Upper lobe of left lung (tissue), 6 donors: Measurements from ENCODE around the gene MEGF9. TPM values are rescaled to one million over a fixed set of nuclear protein-coding genes. Genes with fewer than 3 reads are reported as not detected.

Source experiments
- ATAC-seq, 2 donors: fragments of 200-7000 bp; cut with Tn5 transposase; one replicate each; pipeline ENCODE4 v1.9.1; 2022; ENCODE audit warnings: mild to moderate bottlenecking in 2 of 2, moderate library complexity in 2 of 2; ENCODE audit not compliant: low FRiP score in 2 of 2
- DNase-seq, 2 donors: peaks; one replicate each; pipeline ENCODE4 v3.0.0-alpha.2; 2019 to 2020
- H3K27ac ChIP-seq, 4 donors: fragments of 200-600 bp; sonication (generic); one replicate each; pipeline ENCODE4 v1.5.1; 2016 to 2019
- H3K27me3 ChIP-seq, 4 donors: fragments of 200-600 bp; sonication (generic); one replicate each; pipeline ENCODE4 v1.5.1; 2017 to 2019
- H3K36me3 ChIP-seq, 4 donors: fragments of 200-600 bp; sonication (generic); one replicate each; pipeline ENCODE4 v1.5.1; 2016 to 2019
- H3K4me1 ChIP-seq, 4 donors: fragments of 200-600 bp; sonication (generic); one replicate each; pipeline ENCODE4 v1.5.1; 2018 to 2019
- H3K4me3 ChIP-seq, 4 donors: fragments of 200-600 bp; sonication (generic); one replicate each; pipeline ENCODE4 v1.5.1; 2017 to 2019; ENCODE audit warnings: mild to moderate bottlenecking in 2 of 4, moderate library complexity in 1 of 4
- H3K9me3 ChIP-seq, 4 donors: fragments of 200-600 bp; sonication (generic); one replicate each; pipeline ENCODE4 v1.5.1; 2018 to 2019
- CTCF ChIP-seq, 6 experiments: fragments of 450-650 bp in 4 of 6; fragments of 200-600 bp in 2 of 6; sonication (generic) in 2 of 6; IDR thresholded peaks; one replicate each; pipeline ENCODE4 v1.5.1; 2016 to 2019; ENCODE audit warnings: antibody characterized with exemption in 6 of 6
- EP300 ChIP-seq, 4 donors: sonication (generic); formaldehyde crosslinking; IDR thresholded peaks; one replicate each; pipeline ENCODE4 v1.5.1; 2017; ENCODE audit warnings: antibody characterized with exemption in 4 of 4, control low read depth in 2 of 4
- POLR2A ChIP-seq, 4 donors: fragments of 450-650 bp; IDR thresholded peaks; one replicate each; pipeline ENCODE4 v1.5.1; 2016 to 2017; ENCODE audit warnings: antibody characterized with exemption in 4 of 4, mild to moderate bottlenecking in 2 of 4
- POLR2AphosphoS5 ChIP-seq, 2 donors: sonication (generic); formaldehyde crosslinking; IDR thresholded peaks; one replicate each; pipeline ENCODE4 v1.5.1; 2017; ENCODE audit warnings: antibody characterized with exemption in 2 of 2
- WGBS, 2 donors: methylation state at CpG; one replicate each; pipeline ENCODE4 v1.1.5; 2017 to 2018; 5-methylcytosine and 5-hydroxymethylcytosine counted together
- total RNA-seq, 6 donors: library from RNA; depleted of rRNA in 4 of 6; stranded (reverse); fragments of >200 nt in 4 of 6; gene quantifications; one replicate each; pipeline versions ENCODE4 v1.1.0 to v1.2.1, GENCODE V29; 2016 to 2021
- donor health status: DM: no; HTN: no; CAD: no; lungs with moderate emphysema.
- donor health status: DM: no; HTN: yes; CAD: no; lungs with severe emphysema.

MEGF9 gene
- total RNA-seq, 6 donors from 2014 or later: 30.4 to 130 (median 71.0) TPM

- Histone ChIP-seq H3K4me1 (peaks cover 0 to 11% (median under 1%) of the 10 kb centered on the region in 4 donors), H3K4me3 (no peak overlapping the region), H3K27ac (no peak overlapping the region), H3K9me3 (no peaks in the 10 kb centered on the region), H3K36me3 (peaks cover 27 to 45% (median 30%) of the 10 kb centered on the region in 4 donors), H3K27me3 (no peaks in the 10 kb centered on the region)
- WGBS, 2 donors: 100% methylated on average over 1 of the region's 1 CpG
- TF ChIP-seq POLR2A (IDR thresholded peaks at IDR 0.05): no peak
- TF ChIP-seq CTCF (IDR thresholded peaks at IDR 0.05): no peak
- TF ChIP-seq POLR2AphosphoS5 (IDR thresholded peaks at IDR 0.05): no peak
- TF ChIP-seq EP300 (IDR thresholded peaks at IDR 0.05): no peak
- ATAC-seq (no peak), DNase-seq (no peak)
These were observed 141.8 kb downstream of the MEGF9 start for GRCh38 chr9:120572472-120572871.

GRCh38 chr9:120571443-120572257 lies 142.6 kb downstream of the MEGF9 start:
- Histone ChIP-seq H3K27ac (peak overlapping the region in 2 of 4 donors; percentile 37 to 50), H3K4me1 (peaks cover 0 to 11% (median 0%) of the 10 kb centered on the region in 4 donors), H3K9me3 (no peaks in the 10 kb centered on the region), H3K27me3 (no peaks in the 10 kb centered on the region), H3K36me3 (peaks cover 27 to 53% (median 31%) of the 10 kb centered on the region in 4 donors), H3K4me3 (no peak overlapping the region)
- DNase-seq (peak; percentile 50 to 60), ATAC-seq (peak; percentile 58 to 76)
- WGBS, 2 donors: 58 to 67% methylated on average over 11 of the region's 11 CpGs
- TF ChIP-seq EP300 (IDR thresholded peaks at IDR 0.05) (no peak), POLR2AphosphoS5 (IDR thresholded peaks at IDR 0.05) (no peak), POLR2A (IDR thresholded peaks at IDR 0.05) (no peak), CTCF (IDR thresholded peaks at IDR 0.05) (no peak)

GRCh38 chr9:120570296-120570695 lies 144.0 kb downstream of the MEGF9 start:
- H3K36me3 ChIP-seq: peaks cover 27 to 64% (median 39%) of the 10 kb centered on the region in 4 donors
- peaks cover 0 to 11% (median 0%) of the 10 kb centered on the region in 4 donors for H3K4me1 ChIP-seq
- no peaks in the 10 kb centered on the region for H3K9me3 ChIP-seq
- DNase-seq (no peak), ATAC-seq (no peak)
- H3K4me3 ChIP-seq: no peak overlapping the region
- no peak overlapping the region for H3K27ac ChIP-seq
- H3K27me3 ChIP-seq: no peaks in the 10 kb centered on the region
- TF ChIP-seq CTCF (IDR thresholded peaks at IDR 0.05): no peak
- 97 to 99% methylated on average over 5 of the region's 5 CpGs for WGBS, 2 donors

GRCh38 chr9:120569556-120569955 lies 144.7 kb downstream of the MEGF9 start:
- DNase-seq (no peak), ATAC-seq (no peak)
- Histone ChIP-seq H3K4me1 (peaks cover 0 to 11% (median 0%) of the 10 kb centered on the region in 4 donors), H3K27ac (no peak overlapping the region), H3K36me3 (peaks cover 27 to 67% (median 43%) of the 10 kb centered on the region in 4 donors), H3K9me3 (no peaks in the 10 kb centered on the region), H3K4me3 (no peak overlapping the region), H3K27me3 (no peaks in the 10 kb centered on the region)
- 86 to 91% methylated on average over 5 of the region's 5 CpGs for WGBS, 2 donors
- no peak for TF ChIP-seq CTCF (IDR thresholded peaks at IDR 0.05)
- TF ChIP-seq POLR2A (IDR thresholded peaks at IDR 0.05): no peak
- TF ChIP-seq EP300 (IDR thresholded peaks at IDR 0.05): no peak
- TF ChIP-seq POLR2AphosphoS5 (IDR thresholded peaks at IDR 0.05): no peak
